Adrenal gland (tissue), 12 donors: ENCODE measurements around the gene TBX6. TPM values are rescaled to one million over a fixed set of nuclear protein-coding genes. Genes with fewer than 3 reads are reported as not detected.
A peak's percentile ranks its signal among the peaks of the same experiment; 100 is the strongest.

Experiments
- DNase-seq, 7 donors: peaks; one replicate each; pipeline ENCODE4 v3.0.0-alpha.2; 2019 to 2020
- H3K27ac ChIP-seq, 5 donors: fragments of 200-600 bp; sonication (generic) in 4 of 5; 1 replicate in 3 of 5; 2 replicates in 2 of 5; pipeline versions ENCODE4 v1.5.1 to v1.8.0; 2016 to 2020; ENCODE audit warnings: mild to moderate bottlenecking in 1 of 5
- H3K27me3 ChIP-seq: fragments of 200-600 bp; 2 replicates; pipeline ENCODE4 v1.8.0; 2021
- H3K36me3 ChIP-seq, 2 donors: fragments of 200-600 bp; replicated peaks in 1 of 2; 1 replicate in 1 of 2; 2 replicates in 1 of 2; pipeline versions ENCODE4 v1.5.1 to v1.8.0; 2018 to 2022
- H3K4me1 ChIP-seq, 2 donors: fragments of 200-600 bp; replicated peaks in 1 of 2; 1 replicate in 1 of 2; 2 replicates in 1 of 2; pipeline versions ENCODE4 v1.5.1 to v1.8.0; 2018 to 2021
- H3K4me3 ChIP-seq, 4 donors: fragments of 200-600 bp; sonication (generic) in 3 of 4; one replicate each; pipeline ENCODE4 v1.5.1; 2016 to 2018
- H3K9me3 ChIP-seq, 3 donors: fragments of 200-600 bp; sonication (generic) in 1 of 3; replicated peaks in 1 of 3; 1 replicate in 2 of 3; 2 replicates in 1 of 3; pipeline versions ENCODE4 v1.5.1 to v1.8.0; 2016 to 2021
- POLR2A ChIP-seq, 2 donors: fragments of 450-650 bp; IDR thresholded peaks; one replicate each; pipeline ENCODE4 v1.6.1; 2017; ENCODE audit warnings: antibody characterized with exemption in 2 of 2, mild to moderate bottlenecking in 2 of 2, moderate library complexity in 1 of 2
- WGBS, 4 donors: extraction: QIAGEN DNeasy Blood & Tissue Kit in 2 of 4; methylation state at CpG; one replicate each; pipeline versions ENCODE4 v1.1.5 to v1.1.7; 2013 to 2017; 5-methylcytosine and 5-hydroxymethylcytosine counted together
- intact Hi-C, 2 donors: fragments of 100-400 bp; cut with DNase I; formaldehyde crosslinking; loops; one replicate each; pipeline versions ENCODE4 v1.14.1 to v1.15.0; 2022 to 2023
- polyA plus RNA-seq, 3 donors: library from polyadenylated mRNA; stranded (reverse); fragments of 200-250 nt in 2 of 3; fragments of 350-450 nt in 1 of 3; fragmentation: Illumina TruSeq in 1 of 3; extraction: RNeasy Lipid Tissue Mini Kit (QIAGEN cat#74804) in 1 of 3; gene quantifications; one replicate each; pipeline ENCODE4 v1.2.3, GENCODE V29; 2013 to 2014
- total RNA-seq, 9 donors: library from RNA; depleted of rRNA in 4 of 9; stranded (reverse); fragments of >200 nt in 4 of 9; fragments of 120-200 nt in 1 of 9; fragmentation: NEBNext Ultra II Directional in 1 of 9; extraction: Animal tissue kit (Norgen Biotek cat#: 25700) in 1 of 9; gene quantifications; one replicate each; pipeline versions ENCODE4 v1.1.0 to v1.2.4, GENCODE V29; 2013 to 2023
- TF ChIP-seq, protein P1 (sequence below), 6 experiments: fragments of 450-650 bp in 4 of 6; fragments of 200-600 bp in 2 of 6; sonication (generic) in 1 of 6; IDR thresholded peaks; 1 replicate in 5 of 6; 2 replicates in 1 of 6; pipeline versions ENCODE4 v1.5.1 to v1.8.0; 2016 to 2021; ENCODE audit warnings: antibody characterized with exemption in 6 of 6, mild to moderate bottlenecking in 2 of 6, moderate library complexity in 1 of 6
- donor health status: healthy with polysubstance abuse.
- donor health status: Bipolar disorder and iron deficiency.
- donor health status: DM: yes; HTN: yes; CAD: no.
- donor health status: DM: no; HTN: no; CAD: no.
- donor health status: DM: no; HTN: no; CAD: no.
- donor health status: DM: yes; HTN: yes; CAD: no.

The TBX6 gene
- total and polyA plus RNA-seq, 12 donors, result 0.22 to 5.1 (median 2.0) TPM

GRCh38 chr16:30112197-30113030, 20.7 kb upstream of the TBX6 start:
- intact Hi-C loops, result loop anchor here in 1 of 2 donors (10.0 kb wide), 1 partner anchor 52 kb away; no protein-coding TSS in a partner anchor

DNA sequence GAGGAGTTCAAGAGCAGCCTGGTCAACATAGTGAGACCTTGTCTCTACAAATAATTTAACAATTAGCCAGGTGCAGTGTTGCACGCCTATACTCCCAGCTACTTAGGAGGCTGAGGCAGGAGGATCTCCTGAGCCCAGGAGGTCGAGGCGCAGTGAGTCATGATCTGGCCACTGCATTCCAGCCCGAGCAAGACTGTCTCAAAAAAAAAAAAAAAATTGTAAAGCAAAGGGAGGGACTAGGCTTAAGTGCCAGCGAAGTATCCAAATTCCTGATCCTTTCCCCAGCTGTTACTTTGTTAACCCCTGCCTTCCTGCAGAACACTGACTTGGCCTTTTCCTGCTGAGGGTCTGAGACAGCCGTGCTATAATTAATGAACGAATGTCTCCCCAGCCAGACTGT, 18.9 kb upstream of the TBX6 start:
- no peak for DNase-seq
- Histone ChIP-seq H3K9me3 (no peaks in the 10 kb centered on the region), H3K36me3 (peaks cover 0 to 18% of the 10 kb centered on the region in 2 donors), H3K27ac (no peak overlapping the region), H3K4me1 (peaks cover 0 to 16% of the 10 kb centered on the region in 2 donors), H3K4me3 (no peak overlapping the region), H3K27me3 (no peaks in the 10 kb centered on the region)
- intact Hi-C loops, result loop anchor here in 1 of 2 donors (10.0 kb wide), 1 partner anchor 54 kb away; no protein-coding TSS in a partner anchor
- 62 to 84% (median 75%) methylated on average over 7 of the region's 7 CpGs for WGBS, 4 donors
- TF ChIP-seq, protein P1, sequence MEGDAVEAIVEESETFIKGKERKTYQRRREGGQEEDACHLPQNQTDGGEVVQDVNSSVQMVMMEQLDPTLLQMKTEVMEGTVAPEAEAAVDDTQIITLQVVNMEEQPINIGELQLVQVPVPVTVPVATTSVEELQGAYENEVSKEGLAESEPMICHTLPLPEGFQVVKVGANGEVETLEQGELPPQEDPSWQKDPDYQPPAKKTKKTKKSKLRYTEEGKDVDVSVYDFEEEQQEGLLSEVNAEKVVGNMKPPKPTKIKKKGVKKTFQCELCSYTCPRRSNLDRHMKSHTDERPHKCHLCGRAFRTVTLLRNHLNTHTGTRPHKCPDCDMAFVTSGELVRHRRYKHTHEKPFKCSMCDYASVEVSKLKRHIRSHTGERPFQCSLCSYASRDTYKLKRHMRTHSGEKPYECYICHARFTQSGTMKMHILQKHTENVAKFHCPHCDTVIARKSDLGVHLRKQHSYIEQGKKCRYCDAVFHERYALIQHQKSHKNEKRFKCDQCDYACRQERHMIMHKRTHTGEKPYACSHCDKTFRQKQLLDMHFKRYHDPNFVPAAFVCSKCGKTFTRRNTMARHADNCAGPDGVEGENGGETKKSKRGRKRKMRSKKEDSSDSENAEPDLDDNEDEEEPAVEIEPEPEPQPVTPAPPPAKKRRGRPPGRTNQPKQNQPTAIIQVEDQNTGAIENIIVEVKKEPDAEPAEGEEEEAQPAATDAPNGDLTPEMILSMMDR (IDR thresholded peaks at IDR 0.05), result no peak
- no peak for TF ChIP-seq POLR2A (IDR thresholded peaks at IDR 0.05)

More at GRCh38 chr16:30112197-30113030, 20.7 kb upstream of the TBX6 start:
- peak overlapping the region in 1 of 5 donors; percentile 74 for H3K27ac ChIP-seq
- peak; percentile 56 to 82 (median 69) for DNase-seq
- H3K36me3 ChIP-seq, result peaks cover 0 to 34% of the 10 kb centered on the region in 2 donors
- no peaks in the 10 kb centered on the region for H3K27me3 ChIP-seq
- 66 to 81% (median 69%) methylated on average over 17 to 29 of the region's 29 CpGs for WGBS, 4 donors
- H3K9me3 ChIP-seq, result no peaks in the 10 kb centered on the region
- peaks cover 0 to 16% of the 10 kb centered on the region in 2 donors for H3K4me1 ChIP-seq
- TF ChIP-seq POLR2A (IDR thresholded peaks at IDR 0.05), result no peak
- TF ChIP-seq, protein P1 (IDR thresholded peaks at IDR 0.05), result peak; percentile 46 to 82 (median 60)
- no peak overlapping the region for H3K4me3 ChIP-seq

DNA sequence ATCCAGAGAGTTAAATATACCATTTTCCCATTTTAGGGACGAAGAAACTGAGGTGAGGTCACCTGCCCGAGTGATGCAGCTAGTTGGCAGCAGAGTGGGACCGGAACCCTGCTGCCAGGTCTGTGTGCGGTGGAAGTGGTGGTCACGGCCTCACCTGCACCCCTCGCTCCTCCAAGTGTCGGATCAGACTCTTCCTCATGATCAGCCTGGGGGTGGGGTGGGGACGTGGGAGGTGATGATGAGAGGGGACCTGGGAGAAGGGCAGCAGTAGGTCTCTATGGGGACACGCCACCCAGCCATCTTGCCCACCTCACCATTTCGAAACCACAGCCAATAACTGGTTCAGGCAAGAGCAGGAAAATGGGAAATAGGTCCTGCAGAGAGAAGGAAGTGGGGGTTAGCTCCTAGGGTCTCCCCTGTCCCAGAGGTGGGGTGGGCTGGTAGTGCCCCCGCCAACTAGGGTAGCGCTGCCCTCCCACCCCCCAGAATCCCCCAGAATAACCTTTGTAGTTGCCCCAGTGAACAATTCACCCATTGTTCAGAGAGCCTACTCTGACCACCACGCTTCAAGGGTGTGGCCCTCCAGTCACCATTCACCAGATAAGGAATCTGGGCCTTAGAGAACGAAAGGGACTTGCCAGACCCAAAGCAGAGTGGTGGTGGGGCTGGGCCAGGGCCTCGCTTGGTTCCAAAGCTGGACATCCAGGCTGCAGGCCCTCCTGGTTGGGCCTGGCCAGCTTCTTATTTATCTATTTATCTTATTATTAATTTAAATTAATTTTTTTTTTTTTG, 16.5 kb upstream of the TBX6 start:
- Histone ChIP-seq H3K27me3 (no peaks in the 10 kb centered on the region), H3K4me3 (no peak overlapping the region), H3K4me1 (peaks cover 0 to under 1% of the 10 kb centered on the region in 2 donors), H3K9me3 (no peaks in the 10 kb centered on the region), H3K27ac (no peak overlapping the region), H3K36me3 (peaks cover 0 to 22% of the 10 kb centered on the region in 2 donors)
- intact Hi-C loops, result loop anchor here in 1 of 2 donors (10.0 kb wide), 1 partner anchor 297 kb away; the partner anchor contains the start of gene ZNF771
- 88 to 95% (median 91%) methylated on average over 12 to 15 of the region's 15 CpGs for WGBS, 4 donors
- DNase-seq, result no peak
- TF ChIP-seq, protein P1 (IDR thresholded peaks at IDR 0.05), result no peak
- TF ChIP-seq POLR2A (IDR thresholded peaks at IDR 0.05), result no peak

- Histone ChIP-seq H3K4me3 (no peak overlapping the region), H3K4me1 (no peaks in the 10 kb centered on the region), H3K27ac (no peak overlapping the region), H3K27me3 (no peaks in the 10 kb centered on the region), H3K36me3 (peaks cover 0 to 20% of the 10 kb centered on the region in 2 donors), H3K9me3 (no peaks in the 10 kb centered on the region)
- intact Hi-C loops, result loop anchor here in 1 of 2 donors (10.0 kb wide), 1 partner anchor 300 kb away; the partner anchor contains the start of gene ZNF771
- WGBS, 4 donors, result 84 to 91% (median 87%) methylated on average over 5 to 6 of the region's 6 CpGs
- DNase-seq, result no peak
- TF ChIP-seq, protein P1 (IDR thresholded peaks at IDR 0.05), result no peak
- TF ChIP-seq POLR2A (IDR thresholded peaks at IDR 0.05), result no peak
Observed at GRCh38 chr16:30104492-30104891, 12.8 kb upstream of the TBX6 start.
